NB4 (cell line): ENCODE measurements around the gene ARSB.

Experiments used
- CTCF ChIP-seq: IDR thresholded peaks from one replicate; pipeline ENCODE4 v1.5.1; 2012; ENCODE audit warnings: low read depth, low read length
- MYC ChIP-seq: IDR thresholded peaks from 2 replicates; pipeline ENCODE4 v1.6.1; 2011; ENCODE audit warnings: low read depth, low read length
- POLR2A ChIP-seq: IDR thresholded peaks from 2 replicates; pipeline ENCODE4 v1.6.1; 2011; ENCODE audit warnings: mild to moderate bottlenecking; ENCODE audit not compliant: insufficient read length; ENCODE audit errors: extremely low read depth
- TF ChIP-seq, protein P1 (sequence below): IDR thresholded peaks from 2 replicates; pipeline ENCODE4 v1.6.1; 2011; ENCODE audit warnings: low read depth, low read length

DNA sequence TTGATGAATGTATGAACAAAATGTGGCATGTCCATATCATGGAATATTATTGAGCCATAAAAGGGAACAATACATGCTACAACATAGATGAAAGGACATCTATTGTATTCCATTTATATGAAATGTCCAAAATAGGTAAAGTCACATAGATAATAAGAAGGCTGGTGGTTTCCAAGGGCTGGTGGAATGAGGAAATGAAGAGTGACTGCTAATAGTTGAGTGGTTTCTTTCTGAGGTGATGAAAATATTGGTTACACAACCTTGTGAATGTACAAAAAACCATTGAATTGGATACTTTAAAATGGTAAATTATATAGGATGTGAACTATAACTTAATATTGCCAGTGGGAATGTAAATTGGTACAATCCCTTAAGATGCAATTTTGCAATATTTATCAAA lies 5.2 kb downstream of the ARSB start:
- no peak for TF ChIP-seq MYC
- no peak for TF ChIP-seq POLR2A
- TF ChIP-seq CTCF, result no peak
- TF ChIP-seq, protein P1, sequence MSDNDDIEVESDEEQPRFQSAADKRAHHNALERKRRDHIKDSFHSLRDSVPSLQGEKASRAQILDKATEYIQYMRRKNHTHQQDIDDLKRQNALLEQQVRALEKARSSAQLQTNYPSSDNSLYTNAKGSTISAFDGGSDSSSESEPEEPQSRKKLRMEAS, result no peak
